ENCODE measurements around the gene RPS6KA3. TPM values are rescaled to one million over a fixed set of nuclear protein-coding genes. Genes with fewer than 3 reads are reported as not detected.

The RPS6KA3 gene
- total RNA-seq, 1 donor from 2014 or later: 64.5 TPM

DNA sequence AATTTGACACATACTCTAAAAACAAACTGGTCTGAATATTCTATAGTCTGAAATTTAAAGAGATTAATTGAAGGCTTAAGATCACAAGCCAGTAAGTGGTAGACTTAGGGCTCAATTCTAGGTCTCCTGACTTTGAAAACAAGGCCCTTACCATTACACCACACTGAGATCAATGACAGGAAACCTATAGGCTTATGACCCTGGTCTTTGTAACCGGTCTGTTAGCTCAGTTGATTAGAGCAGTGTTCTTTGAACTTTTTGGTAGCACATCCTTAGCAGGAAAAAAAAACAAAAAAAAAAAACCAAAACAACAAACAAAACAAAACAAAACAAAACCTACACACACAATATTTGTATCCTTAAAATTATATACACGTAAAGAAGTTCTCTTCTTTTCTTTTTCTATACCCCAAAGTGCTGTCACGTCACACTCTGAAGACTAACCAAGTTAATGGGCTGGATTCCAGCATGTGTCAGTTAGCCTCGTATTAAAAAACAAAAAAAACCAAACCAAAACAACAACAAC is 55.4 kb downstream of the RPS6KA3 start:
- TF ChIP-seq, protein P1, sequence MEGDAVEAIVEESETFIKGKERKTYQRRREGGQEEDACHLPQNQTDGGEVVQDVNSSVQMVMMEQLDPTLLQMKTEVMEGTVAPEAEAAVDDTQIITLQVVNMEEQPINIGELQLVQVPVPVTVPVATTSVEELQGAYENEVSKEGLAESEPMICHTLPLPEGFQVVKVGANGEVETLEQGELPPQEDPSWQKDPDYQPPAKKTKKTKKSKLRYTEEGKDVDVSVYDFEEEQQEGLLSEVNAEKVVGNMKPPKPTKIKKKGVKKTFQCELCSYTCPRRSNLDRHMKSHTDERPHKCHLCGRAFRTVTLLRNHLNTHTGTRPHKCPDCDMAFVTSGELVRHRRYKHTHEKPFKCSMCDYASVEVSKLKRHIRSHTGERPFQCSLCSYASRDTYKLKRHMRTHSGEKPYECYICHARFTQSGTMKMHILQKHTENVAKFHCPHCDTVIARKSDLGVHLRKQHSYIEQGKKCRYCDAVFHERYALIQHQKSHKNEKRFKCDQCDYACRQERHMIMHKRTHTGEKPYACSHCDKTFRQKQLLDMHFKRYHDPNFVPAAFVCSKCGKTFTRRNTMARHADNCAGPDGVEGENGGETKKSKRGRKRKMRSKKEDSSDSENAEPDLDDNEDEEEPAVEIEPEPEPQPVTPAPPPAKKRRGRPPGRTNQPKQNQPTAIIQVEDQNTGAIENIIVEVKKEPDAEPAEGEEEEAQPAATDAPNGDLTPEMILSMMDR (IDR thresholded peaks at IDR 0.05): no peak
- Histone ChIP-seq H3K27me3 (ENCODE audit: low read depth) (no peaks in the 10 kb centered on the region), H3K9me3 (no peaks in the 10 kb centered on the region), H3K4me1 (peaks cover 5% of the 10 kb centered on the region), H3K36me3 (peaks cover 24% of the 10 kb centered on the region), H3K4me3 (no peak overlapping the region), H3K27ac (no peak overlapping the region)
- intact Hi-C loops (cut with DNase I): no loop called here
- ATAC-seq (no peak), DNase-seq (no peak)

DNA sequence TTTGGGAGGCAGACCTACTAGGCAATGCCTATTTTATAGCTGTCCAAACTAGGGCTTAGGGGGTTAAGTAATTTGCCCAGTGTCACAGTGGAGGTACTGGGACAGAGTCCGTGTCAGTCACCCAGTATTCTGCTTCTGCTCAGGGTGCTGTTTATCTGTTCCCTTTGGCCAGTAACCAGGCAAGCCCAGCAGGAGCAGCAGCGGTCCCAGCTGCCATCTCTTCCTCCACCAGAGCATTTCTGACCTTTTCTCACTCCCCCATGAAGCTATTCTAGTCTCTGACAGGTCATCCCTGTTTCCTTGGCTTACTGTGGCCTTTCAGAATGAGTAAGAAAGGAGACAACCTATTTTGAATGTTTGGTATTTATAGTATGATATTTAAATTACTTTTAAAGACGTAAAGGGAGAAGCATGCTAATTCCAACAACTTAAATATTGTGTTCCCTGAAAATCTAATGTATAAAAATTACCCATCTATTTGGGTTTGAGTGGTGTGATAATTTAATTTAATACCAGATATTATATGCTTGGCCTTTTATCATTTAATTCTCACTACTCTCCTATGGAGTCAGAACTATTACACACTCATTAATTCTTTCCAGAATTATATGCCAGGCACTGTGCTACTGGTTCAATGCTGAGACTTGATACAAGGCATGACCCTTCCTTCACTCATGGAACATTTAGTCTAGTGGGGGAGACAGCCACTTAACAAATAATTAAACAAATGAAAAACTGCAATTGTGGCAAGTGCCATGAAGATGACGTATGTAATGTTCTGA is 60.6 kb downstream of the RPS6KA3 start:
- intact Hi-C loops (cut with DNase I): no loop called here
- H3K36me3 ChIP-seq: peaks cover 46% of the 10 kb centered on the region
- no peaks in the 10 kb centered on the region for H3K9me3 ChIP-seq
- no peak overlapping the region for H3K4me3 ChIP-seq
- no peaks in the 10 kb centered on the region for H3K27me3 ChIP-seq (ENCODE audit: low read depth)
- ATAC-seq (no peak), DNase-seq (no peak)
- H3K27ac ChIP-seq: no peak overlapping the region
- TF ChIP-seq, protein P1 (IDR thresholded peaks at IDR 0.05): no peak
- H3K4me1 ChIP-seq: peaks cover 5% of the 10 kb centered on the region

DNA sequence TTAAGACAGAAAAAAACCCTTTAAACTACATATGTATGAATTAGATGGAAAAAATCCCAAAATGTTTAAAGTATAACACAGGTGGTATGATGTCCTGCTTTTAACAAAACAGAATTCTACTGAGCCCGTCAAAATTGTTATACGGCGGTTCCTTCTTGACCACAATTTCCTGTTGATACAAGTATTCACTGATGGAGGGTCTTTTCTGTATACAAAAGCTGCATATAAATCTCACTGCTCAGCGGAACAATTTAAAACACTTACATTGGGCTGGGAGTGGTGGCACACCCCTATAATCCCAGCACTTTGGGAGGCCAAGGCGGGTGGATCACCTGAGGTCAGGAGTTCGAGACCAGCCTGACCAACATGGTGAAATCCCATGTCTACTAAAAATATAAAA is 62.4 kb downstream of the RPS6KA3 start:
- no peak overlapping the region for H3K4me3 ChIP-seq
- H3K36me3 ChIP-seq: peaks cover 46% of the 10 kb centered on the region
- no peaks in the 10 kb centered on the region for H3K4me1 ChIP-seq
- DNase-seq: no peak
- ATAC-seq: no peak
- intact Hi-C loops (cut with DNase I): no loop called here
- H3K27ac ChIP-seq: no peak overlapping the region
- no peaks in the 10 kb centered on the region for H3K27me3 ChIP-seq (ENCODE audit: low read depth)
- TF ChIP-seq, protein P1 (IDR thresholded peaks at IDR 0.05): no peak
- H3K9me3 ChIP-seq: no peaks in the 10 kb centered on the region

DNA sequence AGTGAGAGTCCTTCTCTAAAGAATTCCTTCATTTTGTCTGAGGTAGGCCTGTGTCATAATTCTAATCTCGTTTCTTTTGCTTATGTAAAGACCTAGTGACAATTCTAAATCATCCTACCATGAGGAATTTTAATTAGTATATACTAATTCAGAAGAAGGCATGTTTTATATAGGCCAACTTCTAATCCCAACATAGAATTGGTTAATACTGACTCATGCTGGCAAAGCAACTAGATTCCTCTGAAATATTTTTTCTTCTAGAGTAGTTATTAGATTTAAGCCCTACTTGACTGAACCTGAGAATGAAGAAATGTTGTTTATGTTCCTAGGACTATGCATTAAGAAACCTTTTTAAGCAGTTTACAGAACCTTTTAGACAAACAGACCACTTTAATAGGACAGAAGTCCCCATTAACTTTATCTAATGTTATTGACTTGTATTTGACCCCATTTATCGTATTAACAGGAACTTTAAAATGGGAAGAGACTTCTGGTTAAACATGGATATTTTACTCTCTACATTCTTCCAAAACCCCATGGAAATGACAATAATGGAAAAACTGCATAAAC is 69.0 kb downstream of the RPS6KA3 start:
- no peak for ATAC-seq
- no peaks in the 10 kb centered on the region for H3K27me3 ChIP-seq (ENCODE audit: low read depth)
- H3K4me3 ChIP-seq: no peak overlapping the region
- intact Hi-C loops (cut with DNase I): no loop called here
- H3K9me3 ChIP-seq: no peaks in the 10 kb centered on the region
- TF ChIP-seq, protein P1 (IDR thresholded peaks at IDR 0.05): no peak
- DNase-seq: no peak
- peaks cover 21% of the 10 kb centered on the region for H3K36me3 ChIP-seq
- no peaks in the 10 kb centered on the region for H3K4me1 ChIP-seq
- H3K27ac ChIP-seq: no peak overlapping the region

DNA sequence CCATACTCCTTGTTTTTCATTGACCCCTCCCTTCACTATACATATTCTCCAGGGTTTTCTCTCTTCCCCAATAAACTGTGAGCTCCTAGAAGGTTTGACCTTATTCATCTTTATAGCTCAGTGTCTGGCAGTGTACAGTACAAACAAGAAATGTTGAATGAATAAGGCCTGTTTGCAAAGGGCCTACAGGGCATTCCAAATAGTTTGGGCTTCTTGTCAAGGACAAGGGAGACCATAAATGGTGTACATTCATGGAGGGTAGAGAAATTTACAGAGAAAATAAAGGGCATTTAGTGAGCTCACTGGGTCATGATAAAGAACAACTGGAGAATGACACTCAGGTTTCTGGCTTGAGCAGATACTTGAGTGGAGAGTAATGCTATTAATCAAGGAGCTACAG is 77.5 kb downstream of the RPS6KA3 start:
- ATAC-seq (no peak), DNase-seq (no peak)
- Histone ChIP-seq H3K27me3 (ENCODE audit: low read depth) (no peaks in the 10 kb centered on the region), H3K36me3 (peaks cover 60% of the 10 kb centered on the region), H3K4me1 (no peaks in the 10 kb centered on the region), H3K9me3 (no peaks in the 10 kb centered on the region), H3K4me3 (no peak overlapping the region), H3K27ac (no peak overlapping the region)
- intact Hi-C loops (cut with DNase I): no loop called here
- TF ChIP-seq, protein P1 (IDR thresholded peaks at IDR 0.05): no peak

Measured in lower lobe of right lung (tissue), 2 donors.